K562 (cell line): ENCODE measurements around the gene CACNA1A.

ENCODE experiments used
- CGGBP1 ChIP-seq: fragments of 250-450 bp; sonication (Bioruptor Pico); IDR thresholded peaks from 2 replicates; pipeline ENCODE4 v1.9.0; 2021; ENCODE audit warnings: mild to moderate bottlenecking
- CTCF ChIP-seq, 3 experiments: IDR thresholded peaks in 2 of 3; conservative IDR thresholded peaks in 1 of 3; 2 replicates each; pipeline ENCODE4 v1.5.1; 2011 to 2012; ENCODE audit warnings: low read length in 3 of 3, mild to moderate bottlenecking in 3 of 3, control low read depth in 2 of 3, improper control_type of control experiment in 1 of 3, inconsistent platforms in 1 of 3, low read depth in 1 of 3, mixed read lengths in 1 of 3, moderate library complexity in 1 of 3; ENCODE audit not compliant: insufficient read depth in 2 of 3
- EP300 ChIP-seq: IDR thresholded peaks from 2 replicates; pipeline ENCODE4 v1.6.1; 2012; ENCODE audit warnings: low read length, improper control_type of control experiment
- L3MBTL2 ChIP-seq: fragments of 450-650 bp; IDR thresholded peaks from 2 replicates; pipeline ENCODE4 v1.6.1; 2016; ENCODE audit warnings: mild to moderate bottlenecking, moderate library complexity
- POLR2A ChIP-seq: fragments of 450-650 bp; conservative IDR thresholded peaks from 2 replicates; pipeline ENCODE4 v1.6.1; 2016
- PRMT5 ChIP-seq: sonication (generic); formaldehyde crosslinking; IDR thresholded peaks from 2 replicates; pipeline ENCODE4 v1.5.0; 2020; ENCODE audit warnings: missing genetic modification reagents

GRCh38 chr19:13396250-13397080, 109.8 kb downstream of the CACNA1A start:
- TF ChIP-seq PRMT5 (CRISPR knock-in tag) (no peak), L3MBTL2 (peak; percentile 56; the same call in 1 of the 2 replicates), CGGBP1 (CRISPR knock-in tag) (no peak), EP300 (no peak), CTCF (IDR thresholded peaks at IDR 0.05 in 2 of 3, conservative IDR thresholded peaks at IDR 0.05 in 1 of 3; ENCODE audit: insufficient read depth in 2 of 3, low read depth in 1 of 3, low read length in 3 of 3) (0 out of 6 replicates have a peak, but pooled peaks of 1 of the 3 experiments have one; percentile 12), POLR2A (no peak)
